ENCODE measurements around the gene CDCA7. TPM values are rescaled to one million over a fixed set of nuclear protein-coding genes. Genes with fewer than 3 reads are reported as not detected.
"Not testable (repeated sequence)": the region's sequence is repeated elsewhere in the genome, so short reads cannot be mapped to it uniquely, and the experiment has no call there.

The CDCA7 gene
- total RNA-seq, 1 donor from 2014 or later: 9.9 TPM

DNA sequence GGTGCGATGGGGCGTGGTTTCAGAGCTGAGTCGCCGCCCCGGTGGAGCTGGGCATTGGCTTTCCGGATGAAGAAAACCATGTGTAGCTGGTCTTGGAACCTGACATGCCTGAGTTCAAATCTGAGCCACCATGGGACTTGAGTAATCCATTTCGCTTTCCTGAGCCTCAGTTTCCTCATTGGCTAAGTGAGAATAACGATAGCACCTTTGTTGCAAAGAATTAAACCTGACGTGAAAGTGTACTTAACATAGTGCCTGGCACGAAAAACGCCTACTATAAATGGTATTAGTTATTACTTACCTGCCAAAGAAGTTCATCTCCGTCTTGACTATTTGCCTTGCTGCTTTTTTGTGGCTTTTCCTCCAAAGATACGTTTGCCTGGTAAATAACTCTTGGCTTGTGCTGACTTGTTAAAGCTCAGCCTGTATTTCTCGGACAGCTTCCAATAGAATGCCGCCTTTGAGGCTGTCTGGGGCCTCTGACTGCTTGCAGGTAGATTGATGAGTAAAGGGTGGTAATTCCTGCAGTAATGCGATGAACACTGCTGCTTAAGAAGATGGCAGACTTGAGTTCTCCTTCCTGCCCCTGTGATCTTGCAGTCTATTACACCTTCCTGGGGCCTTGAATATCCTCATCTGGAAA is 1.3 kb downstream of the CDCA7 start:
- Histone ChIP-seq H3K9me3 (ENCODE audit: control insufficient read depth in 3 of 3, low read length in 3 of 3) (no peaks in the 10 kb centered on the region), H3K4me3 (ENCODE audit: low read length in 3 of 3) (peak overlapping the region; percentile 72 to 89 (median 81)), H3K9ac (ENCODE audit: low read depth in 1 of 3, low read length in 3 of 3) (peak overlapping the region in 2 of 3 donors; percentile 33 to 72), H3K36me3 (ENCODE audit: control insufficient read depth in 3 of 3, insufficient read depth in 3 of 3, low read length in 3 of 3) (no peaks in the 10 kb centered on the region), H3K27ac (ENCODE audit: low read depth, low read length) (no peak overlapping the region), H3K4me1 (ENCODE audit: control insufficient read depth in 3 of 3, insufficient read depth in 3 of 3, low read length in 3 of 3) (peaks cover 10 to 19% (median 11%) of the 10 kb centered on the region in 3 donors), H3K27me3 (ENCODE audit: control insufficient read depth in 3 of 3, insufficient read depth in 3 of 3, low read length in 3 of 3) (peaks cover 0 to 29% (median 14%) of the 10 kb centered on the region in 3 donors)

DNA sequence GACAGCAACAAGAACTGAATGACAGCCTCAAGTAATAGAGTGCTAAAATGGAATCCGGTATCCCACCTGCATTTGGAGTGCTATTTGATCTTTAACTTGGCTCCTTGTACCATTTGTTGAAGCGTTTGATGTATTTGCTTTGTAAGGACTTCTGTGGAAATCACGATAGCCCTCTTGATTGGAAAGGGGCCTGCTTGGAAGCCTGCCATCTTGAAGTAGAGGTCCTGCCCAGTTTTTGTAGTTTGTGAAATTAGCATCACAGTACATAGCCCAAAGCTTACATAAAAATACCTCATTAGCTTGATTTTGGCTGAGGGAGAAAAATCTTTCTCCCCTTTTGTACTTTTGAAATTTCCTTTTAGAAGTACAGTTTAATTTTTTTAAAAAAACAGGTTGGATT is 2.7 kb downstream of the CDCA7 start:
- Histone ChIP-seq H3K36me3 (ENCODE audit: control insufficient read depth in 3 of 3, insufficient read depth in 3 of 3, low read length in 3 of 3) (no peaks in the 10 kb centered on the region), H3K27me3 (ENCODE audit: control insufficient read depth in 3 of 3, insufficient read depth in 3 of 3, low read length in 3 of 3) (peaks cover 0 to 26% (median 14%) of the 10 kb centered on the region in 3 donors), H3K9me3 (ENCODE audit: control insufficient read depth in 3 of 3, low read length in 3 of 3) (no peaks in the 10 kb centered on the region), H3K4me1 (ENCODE audit: control insufficient read depth in 3 of 3, insufficient read depth in 3 of 3, low read length in 3 of 3) (peaks cover 10 to 19% (median 11%) of the 10 kb centered on the region in 3 donors), H3K9ac (ENCODE audit: low read depth in 1 of 3, low read length in 3 of 3) (no peak overlapping the region), H3K4me3 (ENCODE audit: low read length in 3 of 3) (no peak overlapping the region), H3K27ac (ENCODE audit: low read depth, low read length) (no peak overlapping the region)

DNA sequence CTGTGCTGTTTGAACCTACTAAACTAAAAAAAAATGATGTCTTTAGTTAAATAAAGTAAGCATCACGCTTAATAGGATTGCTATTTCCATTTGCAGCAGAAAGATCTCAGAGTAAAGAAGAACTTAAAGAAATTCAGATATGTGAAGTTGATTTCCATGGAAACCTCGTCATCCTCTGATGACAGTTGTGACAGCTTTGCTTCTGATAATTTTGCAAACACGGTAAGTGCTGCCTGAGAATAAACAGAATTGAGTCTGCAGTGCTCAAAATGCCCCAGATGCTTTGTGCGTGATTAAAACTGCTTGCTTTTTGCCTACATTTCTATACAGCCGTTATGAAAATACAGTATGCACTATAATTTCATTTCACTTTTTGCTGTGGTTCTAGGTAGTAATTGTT is 3.9 kb downstream of the CDCA7 start:
- Histone ChIP-seq H3K27ac (ENCODE audit: low read depth, low read length) (no peak overlapping the region), H3K9ac (ENCODE audit: low read depth in 1 of 3, low read length in 3 of 3) (no peak overlapping the region), H3K4me1 (ENCODE audit: control insufficient read depth in 3 of 3, insufficient read depth in 3 of 3, low read length in 3 of 3) (peaks cover 10 to 19% (median 11%) of the 10 kb centered on the region in 3 donors), H3K9me3 (ENCODE audit: control insufficient read depth in 3 of 3, low read length in 3 of 3) (no peaks in the 10 kb centered on the region), H3K4me3 (ENCODE audit: low read length in 3 of 3) (no peak overlapping the region), H3K36me3 (ENCODE audit: control insufficient read depth in 3 of 3, insufficient read depth in 3 of 3, low read length in 3 of 3) (no peaks in the 10 kb centered on the region), H3K27me3 (ENCODE audit: control insufficient read depth in 3 of 3, insufficient read depth in 3 of 3, low read length in 3 of 3) (peaks cover 0 to 16% (median 9%) of the 10 kb centered on the region in 3 donors)

DNA sequence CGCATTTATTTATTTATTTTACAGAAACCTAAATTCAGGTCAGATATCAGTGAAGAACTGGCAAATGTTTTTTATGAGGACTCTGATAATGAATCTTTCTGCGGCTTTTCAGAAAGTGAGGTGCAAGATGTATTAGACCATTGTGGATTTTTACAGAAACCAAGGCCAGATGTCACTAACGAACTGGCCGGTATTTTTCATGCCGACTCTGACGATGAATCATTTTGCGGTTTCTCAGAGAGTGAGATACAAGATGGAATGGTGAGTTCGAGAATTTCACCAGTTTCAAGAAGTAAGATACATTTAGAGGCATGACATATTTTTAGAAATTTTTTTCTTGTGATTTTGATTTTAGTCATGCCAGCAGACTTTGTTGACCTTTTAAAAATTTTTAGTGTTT is 4.6 kb downstream of the CDCA7 start:
- Histone ChIP-seq H3K4me3 (ENCODE audit: low read length in 3 of 3) (no peak overlapping the region), H3K9ac (ENCODE audit: low read depth in 1 of 3, low read length in 3 of 3) (no peak overlapping the region), H3K9me3 (ENCODE audit: control insufficient read depth in 3 of 3, low read length in 3 of 3) (no peaks in the 10 kb centered on the region), H3K27me3 (ENCODE audit: control insufficient read depth in 3 of 3, insufficient read depth in 3 of 3, low read length in 3 of 3) (peaks cover 0 to 16% (median 8%) of the 10 kb centered on the region in 3 donors), H3K36me3 (ENCODE audit: control insufficient read depth in 3 of 3, insufficient read depth in 3 of 3, low read length in 3 of 3) (no peaks in the 10 kb centered on the region), H3K27ac (ENCODE audit: low read depth, low read length) (no peak overlapping the region), H3K4me1 (ENCODE audit: control insufficient read depth in 3 of 3, insufficient read depth in 3 of 3, low read length in 3 of 3) (peaks cover 7 to 18% (median 9%) of the 10 kb centered on the region in 3 donors)

DNA sequence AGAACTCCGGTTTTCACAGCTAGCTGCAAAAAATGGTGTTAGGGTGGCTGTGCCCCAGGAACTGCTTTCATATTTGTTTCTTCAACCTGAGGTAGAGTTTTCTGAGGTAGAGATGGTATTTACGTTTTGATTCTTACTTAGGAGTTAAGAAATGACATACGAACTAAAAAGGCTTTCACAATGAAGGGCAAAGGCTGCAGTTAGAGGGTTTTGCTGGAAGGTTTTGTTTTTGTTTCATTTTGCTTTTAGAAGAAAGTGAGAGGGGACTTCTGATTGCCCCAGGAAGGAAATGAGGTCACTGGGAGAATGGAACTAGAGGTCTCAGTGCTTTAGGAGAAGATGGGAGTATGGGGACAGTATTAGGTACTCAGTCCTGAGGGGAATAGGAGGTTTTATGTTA is 15.5 kb downstream of the CDCA7 start:
- Histone ChIP-seq H3K9ac (ENCODE audit: low read depth in 1 of 3, low read length in 3 of 3) (no peak overlapping the region), H3K27ac (ENCODE audit: low read depth, low read length) (no peak overlapping the region), H3K4me1 (ENCODE audit: control insufficient read depth in 3 of 3, insufficient read depth in 3 of 3, low read length in 3 of 3) (no peaks in the 10 kb centered on the region), H3K27me3 (ENCODE audit: control insufficient read depth in 3 of 3, insufficient read depth in 3 of 3, low read length in 3 of 3) (no peaks in the 10 kb centered on the region), H3K36me3 (ENCODE audit: control insufficient read depth in 3 of 3, insufficient read depth in 3 of 3, low read length in 3 of 3) (peaks cover 0 to 3% (median 0%) of the 10 kb centered on the region in 3 donors), H3K9me3 (ENCODE audit: control insufficient read depth in 3 of 3, low read length in 3 of 3) (no peaks in the 10 kb centered on the region), H3K4me3 (ENCODE audit: low read length in 3 of 3) (no peak overlapping the region)

DNA sequence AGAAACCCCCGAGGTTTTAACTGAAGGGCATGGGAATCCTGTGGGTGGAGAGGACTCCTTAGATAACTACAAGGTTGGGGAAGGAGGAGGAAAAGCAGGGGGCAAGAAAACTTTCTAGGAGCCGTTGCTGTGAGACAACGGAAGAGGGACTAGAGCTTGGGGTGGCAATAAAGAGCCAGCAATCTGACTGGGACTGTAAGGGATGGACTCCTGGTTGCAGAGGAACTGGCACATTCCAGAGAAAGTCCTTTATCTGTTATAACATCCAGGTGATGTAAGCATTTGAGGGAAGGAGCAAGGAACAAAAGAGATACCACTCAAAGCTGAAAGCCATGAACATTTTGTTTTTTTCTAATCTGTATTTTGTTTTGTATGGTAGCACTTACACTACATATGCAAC is 16.4 kb downstream of the CDCA7 start:
- Histone ChIP-seq H3K9me3 (ENCODE audit: control insufficient read depth in 3 of 3, low read length in 3 of 3) (no peaks in the 10 kb centered on the region), H3K4me1 (ENCODE audit: control insufficient read depth in 3 of 3, insufficient read depth in 3 of 3, low read length in 3 of 3) (no peaks in the 10 kb centered on the region), H3K27me3 (ENCODE audit: control insufficient read depth in 3 of 3, insufficient read depth in 3 of 3, low read length in 3 of 3) (no peaks in the 10 kb centered on the region), H3K36me3 (ENCODE audit: control insufficient read depth in 3 of 3, insufficient read depth in 3 of 3, low read length in 3 of 3) (no peaks in the 10 kb centered on the region), H3K27ac (ENCODE audit: low read depth, low read length) (no peak overlapping the region), H3K4me3 (ENCODE audit: low read length in 3 of 3) (no peak overlapping the region), H3K9ac (ENCODE audit: low read depth in 1 of 3, low read length in 3 of 3) (no peak overlapping the region)

DNA sequence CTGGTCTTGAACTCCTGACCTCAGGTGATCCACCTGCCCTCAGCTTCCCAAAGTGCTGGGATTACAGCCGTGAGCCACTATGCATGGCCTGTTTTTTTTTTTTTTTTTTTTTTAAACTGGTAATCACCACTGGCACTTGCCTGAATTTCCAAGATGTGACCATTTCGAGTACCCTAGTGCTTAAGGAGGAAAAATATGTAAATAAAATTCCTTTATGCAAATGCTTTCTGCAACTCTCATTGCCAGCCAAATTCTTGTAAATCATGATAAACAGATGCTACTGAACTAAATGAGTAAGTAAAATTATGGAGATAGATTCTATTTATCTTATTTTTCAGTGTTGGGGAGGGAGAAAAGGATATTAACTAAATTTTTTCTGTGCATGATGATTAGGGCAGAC is 18.6 kb downstream of the CDCA7 start:
- Histone ChIP-seq H3K36me3 (ENCODE audit: control insufficient read depth in 3 of 3, insufficient read depth in 3 of 3, low read length in 3 of 3) (no peaks in the 10 kb centered on the region), H3K4me1 (ENCODE audit: control insufficient read depth in 3 of 3, insufficient read depth in 3 of 3, low read length in 3 of 3) (no peaks in the 10 kb centered on the region), H3K27ac (ENCODE audit: low read depth, low read length) (no peak overlapping the region), H3K9ac (ENCODE audit: low read depth in 1 of 3, low read length in 3 of 3) (no peak overlapping the region), H3K9me3 (ENCODE audit: control insufficient read depth in 3 of 3, low read length in 3 of 3) (no peaks in the 10 kb centered on the region), H3K27me3 (ENCODE audit: control insufficient read depth in 3 of 3, insufficient read depth in 3 of 3, low read length in 3 of 3) (no peaks in the 10 kb centered on the region), H3K4me3 (ENCODE audit: low read length in 3 of 3) (no peak overlapping the region)

DNA sequence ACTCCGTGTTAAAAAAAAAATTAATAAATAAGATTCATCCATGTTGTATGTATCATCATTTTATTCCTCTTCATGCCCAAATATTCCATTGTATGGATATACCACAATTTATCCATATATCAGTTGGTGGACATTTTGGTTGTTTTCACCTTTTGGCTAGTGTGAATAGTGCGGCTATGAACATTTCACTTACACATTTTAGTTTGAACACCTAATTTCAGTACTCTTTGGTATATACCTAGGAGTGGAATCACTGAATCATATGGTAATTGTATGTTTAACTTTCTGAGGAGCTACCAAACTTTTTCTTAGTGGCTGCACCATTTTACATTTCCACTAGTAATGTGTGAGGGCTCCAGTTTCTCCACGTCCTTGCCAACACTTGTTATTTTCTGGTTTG is 20.0 kb downstream of the CDCA7 start:
- Histone ChIP-seq H3K36me3 (ENCODE audit: control insufficient read depth in 3 of 3, insufficient read depth in 3 of 3, low read length in 3 of 3) (no peaks in the 10 kb centered on the region), H3K9me3 (ENCODE audit: control insufficient read depth in 3 of 3, low read length in 3 of 3) (no peaks in the 10 kb centered on the region), H3K9ac (ENCODE audit: low read depth in 1 of 3, low read length in 3 of 3) (no peak overlapping the region), H3K4me1 (ENCODE audit: control insufficient read depth in 3 of 3, insufficient read depth in 3 of 3, low read length in 3 of 3) (no peaks in the 10 kb centered on the region), H3K27me3 (ENCODE audit: control insufficient read depth in 3 of 3, insufficient read depth in 3 of 3, low read length in 3 of 3) (no peaks in the 10 kb centered on the region), H3K27ac (ENCODE audit: low read depth, low read length) (no peak overlapping the region), H3K4me3 (ENCODE audit: low read length in 3 of 3) (no peak overlapping the region)

DNA sequence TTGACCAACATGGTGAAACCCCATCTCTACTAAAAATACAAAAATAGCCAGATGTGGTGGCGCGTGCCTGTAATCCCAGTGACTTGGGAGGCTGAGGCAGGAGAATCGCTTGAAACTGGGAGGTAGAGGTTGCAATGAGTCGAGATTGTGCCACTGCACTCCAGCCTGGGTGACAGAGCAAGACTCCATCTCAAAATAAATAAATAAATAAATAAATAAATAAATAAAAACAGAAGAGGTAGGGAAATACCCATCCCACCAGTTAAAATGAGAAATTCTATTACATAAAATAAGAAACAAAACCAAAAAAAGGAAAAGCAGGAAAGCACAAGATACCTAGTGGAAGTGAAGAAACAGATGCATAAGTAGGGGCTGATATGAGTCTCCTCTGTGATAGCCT is 30.9 kb downstream of the CDCA7 start:
- H3K4me1 ChIP-seq (ENCODE audit: control insufficient read depth in 3 of 3, insufficient read depth in 3 of 3, low read length in 3 of 3); H3K27ac ChIP-seq (ENCODE audit: low read depth, low read length); H3K9me3 ChIP-seq (ENCODE audit: control insufficient read depth in 3 of 3, low read length in 3 of 3); H3K4me3 ChIP-seq (ENCODE audit: low read length in 3 of 3); H3K36me3 ChIP-seq (ENCODE audit: control insufficient read depth in 3 of 3, insufficient read depth in 3 of 3, low read length in 3 of 3); H3K27me3 ChIP-seq (ENCODE audit: control insufficient read depth in 3 of 3, insufficient read depth in 3 of 3, low read length in 3 of 3); H3K9ac ChIP-seq (ENCODE audit: low read depth in 1 of 3, low read length in 3 of 3): not testable (repeated sequence)

DNA sequence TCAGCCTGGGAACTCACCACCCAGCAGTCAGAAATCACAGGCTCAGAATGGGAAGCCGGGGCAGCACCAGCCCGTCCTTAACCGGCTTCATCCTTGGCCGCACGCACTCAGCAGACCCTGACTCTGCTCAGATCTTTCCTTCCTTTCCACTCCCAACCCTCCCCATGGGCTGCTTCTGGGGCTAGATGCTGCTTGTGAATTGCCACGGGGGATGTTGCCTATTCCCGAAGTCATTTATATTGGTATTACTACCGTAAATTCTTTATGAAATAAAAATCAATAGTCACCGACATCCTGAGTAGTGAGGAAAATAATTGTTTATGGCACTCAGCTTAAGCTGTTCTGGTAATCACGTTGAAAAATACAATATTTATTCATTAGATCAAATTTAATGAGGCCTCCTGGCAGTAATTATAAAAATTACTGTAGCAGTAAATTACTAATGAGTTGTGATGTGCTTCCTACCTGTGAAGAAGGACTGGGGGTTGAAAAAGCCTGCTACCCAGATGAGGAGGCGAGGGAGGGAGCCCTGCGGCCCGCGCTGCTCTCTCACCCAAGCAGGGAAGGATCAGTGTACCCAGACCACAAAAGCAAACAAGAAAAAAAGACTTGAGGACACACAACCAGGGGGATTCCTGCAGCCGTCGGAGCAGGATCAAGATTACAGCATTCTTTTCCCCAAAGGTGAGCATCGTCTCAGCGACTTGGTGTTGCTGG is 31.5 kb downstream of the CDCA7 start:
- no peaks in the 10 kb centered on the region for H3K9me3 ChIP-seq (ENCODE audit: control insufficient read depth in 3 of 3, low read length in 3 of 3)
- no peak overlapping the region for H3K9ac ChIP-seq (ENCODE audit: low read depth in 1 of 3, low read length in 3 of 3)
- no peak overlapping the region for H3K27ac ChIP-seq (ENCODE audit: low read depth, low read length)
- H3K27me3 ChIP-seq (ENCODE audit: control insufficient read depth in 3 of 3, insufficient read depth in 3 of 3, low read length in 3 of 3): peaks cover 0 to 4% (median 0%) of the 10 kb centered on the region in 3 donors
- H3K36me3 ChIP-seq (ENCODE audit: control insufficient read depth in 3 of 3, insufficient read depth in 3 of 3, low read length in 3 of 3): no peaks in the 10 kb centered on the region
- H3K4me1 ChIP-seq (ENCODE audit: control insufficient read depth in 3 of 3, insufficient read depth in 3 of 3, low read length in 3 of 3): no peaks in the 10 kb centered on the region
- no peak overlapping the region for H3K4me3 ChIP-seq (ENCODE audit: low read length in 3 of 3)

Data from skeletal muscle tissue (tissue), 4 donors.